HepG2 (cell line): ENCODE results near the gene STRN4. TPM values are rescaled to one million over a fixed set of nuclear protein-coding genes. Genes with fewer than 3 reads are reported as not detected.

ENCODE experiments used
- ELF1 ChIP-seq: sonication (generic); formaldehyde crosslinking; IDR thresholded peaks from 2 replicates; pipeline ENCODE4 v1.4.0; 2020; ENCODE audit warnings: missing genetic modification reagents
- ERF ChIP-seq: IDR thresholded peaks from 2 replicates; pipeline ENCODE4 v1.6.1; 2018; ENCODE audit warnings: missing biosample characterization, missing genetic modification reagents
- HOMEZ ChIP-seq: IDR thresholded peaks from 2 replicates; pipeline ENCODE4 v1.6.1; 2016; ENCODE audit warnings: low read depth
- HOXA5 ChIP-seq: sonication (generic); formaldehyde crosslinking; IDR thresholded peaks from 2 replicates; pipeline ENCODE4 v1.4.0; 2020; ENCODE audit warnings: missing genetic modification reagents
- IRF2 ChIP-seq: IDR thresholded peaks from 2 replicates; pipeline ENCODE4 v1.6.1; 2018; ENCODE audit warnings: missing genetic modification reagents, missing compliant biosample characterization
- KMT2A ChIP-seq: sonication (generic); formaldehyde crosslinking; IDR thresholded peaks from 2 replicates; pipeline ENCODE4 v1.4.0; 2020; ENCODE audit warnings: missing genetic modification reagents
- LCORL ChIP-seq, 2 experiments: fragments of 450-650 bp in 1 of 2; sonication (generic) in 1 of 2; formaldehyde crosslinking in 1 of 2; IDR thresholded peaks; 2 replicates each; pipeline versions ENCODE4 v1.5.0 to v1.6.1; 2017 to 2020; ENCODE audit warnings: antibody characterized with exemption in 1 of 2, missing genetic modification reagents in 1 of 2
- MAX ChIP-seq: IDR thresholded peaks from 2 replicates; pipeline ENCODE4 v1.6.1; 2012; ENCODE audit warnings: inconsistent platforms
- NAIF1 ChIP-seq: sonication (generic); formaldehyde crosslinking; IDR thresholded peaks from 2 replicates; pipeline ENCODE4 v1.5.0; 2020; ENCODE audit warnings: mild to moderate bottlenecking, missing genetic modification reagents, borderline replicate concordance
- NCOR1 ChIP-seq: fragments of 200-600 bp; sonication (generic); IDR thresholded peaks from 2 replicates; pipeline ENCODE4 v1.7.0; 2017; ENCODE audit warnings: antibody characterized with exemption, low read length, borderline replicate concordance
- ONECUT2 ChIP-seq: sonication (generic); formaldehyde crosslinking; IDR thresholded peaks from 2 replicates; pipeline ENCODE4 v1.4.0; 2020; ENCODE audit warnings: missing genetic modification reagents
- PHF8 ChIP-seq: sonication (generic); formaldehyde crosslinking; IDR thresholded peaks from 2 replicates; pipeline ENCODE4 v1.5.0; 2020; ENCODE audit warnings: missing genetic modification reagents
- RAD21 ChIP-seq: fragments of 450-650 bp; formaldehyde crosslinking; IDR thresholded peaks from 2 replicates; pipeline ENCODE4 v1.5.0; 2020; ENCODE audit warnings: mild to moderate bottlenecking
- RXRA ChIP-seq: sonication (generic); formaldehyde crosslinking; IDR thresholded peaks from 2 replicates; pipeline ENCODE4 v1.5.1; 2020; ENCODE audit warnings: missing genetic modification reagents
- SMC3 ChIP-seq: IDR thresholded peaks from 2 replicates; pipeline ENCODE4 v1.6.1; 2011; ENCODE audit warnings: low read length, improper control_type of control experiment
- SOX5 ChIP-seq: IDR thresholded peaks from 2 replicates; pipeline ENCODE4 v1.6.1; 2016; ENCODE audit warnings: borderline replicate concordance
- TEAD3 ChIP-seq: optimal IDR thresholded peaks from 2 replicates; pipeline ENCODE3; 2016; ENCODE audit warnings: borderline replicate concordance
- ZKSCAN8 ChIP-seq: IDR thresholded peaks from 2 replicates; pipeline ENCODE4 v1.6.1; 2016; ENCODE audit warnings: borderline replicate concordance, missing genetic modification reagents, missing compliant biosample characterization
- ZNF143 ChIP-seq: sonication (generic); formaldehyde crosslinking; IDR thresholded peaks from 2 replicates; pipeline ENCODE4 v1.4.0; 2020; ENCODE audit warnings: missing genetic modification reagents
- ZNF33B ChIP-seq: sonication (generic); formaldehyde crosslinking; IDR thresholded peaks from 2 replicates; pipeline ENCODE4 v1.5.1; 2020; ENCODE audit warnings: mild to moderate bottlenecking, missing genetic modification reagents
- ZNF704 ChIP-seq: sonication (generic); formaldehyde crosslinking; IDR thresholded peaks from 2 replicates; pipeline ENCODE4 v1.8.1; 2023; ENCODE audit warnings: mild to moderate bottlenecking, inconsistent platforms, moderate library complexity, missing genetic modification reagents, borderline replicate concordance
- ZNF792 ChIP-seq: IDR thresholded peaks from 2 replicates; pipeline ENCODE4 v1.6.1; 2016
- ZNF839 ChIP-seq: sonication (generic); formaldehyde crosslinking; IDR thresholded peaks from 2 replicates; pipeline ENCODE4 v1.4.0; 2020; ENCODE audit warnings: missing genetic modification reagents, mild to moderate bottlenecking, borderline replicate concordance
- ZNF878 ChIP-seq: sonication (generic); formaldehyde crosslinking; IDR thresholded peaks from 2 replicates; pipeline ENCODE4 v1.8.1; 2023; ENCODE audit warnings: mild to moderate bottlenecking, missing genetic modification reagents, moderate library complexity
- ZSCAN25 ChIP-seq: sonication (generic); formaldehyde crosslinking; IDR thresholded peaks from 2 replicates; pipeline ENCODE4 v1.8.0; 2022; ENCODE audit warnings: mild to moderate bottlenecking, missing genetic modification reagents
- polyA plus RNA-seq, 8 experiments: library from polyadenylated mRNA; depleted of rRNA in 3 of 8; stranded (reverse) in 7 of 8; unstranded in 1 of 8; fragments of >200 nt; fragmentation: Illumina TruSeq in 4 of 8; extraction: Trizol in 4 of 8; gene quantifications; 2 replicates each; pipeline versions ENCODE4 v1.2.1 to v1.2.3, GENCODE V29; 2011 to 2016; ENCODE audit warnings: low read depth in 4 of 8, missing spikeins in 1 of 8, mixed read lengths in 1 of 8; ENCODE audit not compliant: insufficient read depth in 1 of 8
- total RNA-seq, 5 experiments: library from RNA; depleted of rRNA; stranded (reverse); fragments of >200 nt; fragmentation: Illumina TruSeq; extraction: Trizol; gene quantifications; 2 replicates each; pipeline ENCODE4 v1.2.3, GENCODE V29; 2016; ENCODE audit warnings: low read depth in 1 of 5
- TF ChIP-seq, protein P1 (sequence below): sonication (generic); formaldehyde crosslinking; IDR thresholded peaks from 2 replicates; pipeline ENCODE4 v1.5.0; 2020; ENCODE audit warnings: mild to moderate bottlenecking, missing genetic modification reagents
- TF ChIP-seq, protein P2 (sequence below): fragments of 450-650 bp; IDR thresholded peaks from 2 replicates; pipeline ENCODE4 v1.6.1; 2017

The STRN4 gene
- total and polyA plus RNA-seq, 2 of the 13 experiments (the other 11 are each of a cell fraction or from before 2014, with no cell fraction given) = 43.1 to 57.3 TPM

DNA sequence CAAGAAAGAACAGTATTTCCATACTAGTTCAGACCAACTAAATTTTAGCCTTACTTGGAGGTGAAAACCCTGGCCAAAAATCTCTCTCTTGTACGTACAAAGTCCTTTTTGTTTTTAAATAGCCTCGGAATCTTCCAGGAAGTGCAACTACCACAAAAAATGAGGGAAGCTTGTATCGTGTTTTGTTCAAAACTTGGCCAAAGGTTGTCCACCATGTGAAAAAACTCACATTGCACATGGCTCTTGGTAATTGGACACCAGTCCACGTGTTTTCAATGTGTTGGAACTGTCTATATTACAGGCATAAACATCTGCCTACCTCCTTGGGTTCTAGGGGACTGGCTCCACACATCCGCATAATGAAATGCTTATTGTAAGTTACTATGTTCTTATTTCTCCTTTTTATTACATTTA, 15.2 kb upstream of the STRN4 start (continued):
- TF ChIP-seq SOX5 (CRISPR knock-in tag) (peak; percentile 67; the same call in 1 of the 2 replicates), ZNF704 (CRISPR knock-in tag) (no peak), ONECUT2 (0 out of 2 replicates have a peak, but pooled peaks have one; percentile 7), ZNF143 (CRISPR knock-in tag) (no peak), LCORL (IDR thresholded peaks at IDR 0.05) (no peak), LCORL (CRISPR knock-in tag; IDR thresholded peaks at IDR 0.05) (0 out of 2 replicates have a peak, but pooled peaks have one; percentile 59), ZNF792 (CRISPR knock-in tag) (peak; percentile 53; the same call in 1 of the 2 replicates), ERF (CRISPR knock-in tag) (peak; percentile 92), ZNF878 (CRISPR knock-in tag) (peak; percentile 88), ZNF839 (no peak), ZSCAN25 (CRISPR knock-in tag) (0 out of 2 replicates have a peak, but pooled peaks have one; percentile 20), ZKSCAN8 (CRISPR knock-in tag) (peak; percentile 54; the same call in 1 of the 2 replicates), NCOR1 (no peak), KMT2A (CRISPR knock-in tag) (no peak), ZNF33B (no peak), HOXA5 (no peak), HOMEZ (peak; percentile 33; the same call in 1 of the 2 replicates), NAIF1 (CRISPR knock-in tag) (peak; percentile 48; the same call in 1 of the 2 replicates), MAX (peak; percentile 94), RAD21 (CRISPR knock-in tag) (no peak), PHF8 (no peak), ELF1 (CRISPR knock-in tag) (peak; percentile 48), TEAD3 (CRISPR knock-in tag) (peak; percentile 44), RXRA (CRISPR knock-in tag) (no peak), SMC3 (no peak), IRF2 (0 out of 2 replicates have a peak, but pooled peaks have one; percentile 52)
- TF ChIP-seq, protein P1, sequence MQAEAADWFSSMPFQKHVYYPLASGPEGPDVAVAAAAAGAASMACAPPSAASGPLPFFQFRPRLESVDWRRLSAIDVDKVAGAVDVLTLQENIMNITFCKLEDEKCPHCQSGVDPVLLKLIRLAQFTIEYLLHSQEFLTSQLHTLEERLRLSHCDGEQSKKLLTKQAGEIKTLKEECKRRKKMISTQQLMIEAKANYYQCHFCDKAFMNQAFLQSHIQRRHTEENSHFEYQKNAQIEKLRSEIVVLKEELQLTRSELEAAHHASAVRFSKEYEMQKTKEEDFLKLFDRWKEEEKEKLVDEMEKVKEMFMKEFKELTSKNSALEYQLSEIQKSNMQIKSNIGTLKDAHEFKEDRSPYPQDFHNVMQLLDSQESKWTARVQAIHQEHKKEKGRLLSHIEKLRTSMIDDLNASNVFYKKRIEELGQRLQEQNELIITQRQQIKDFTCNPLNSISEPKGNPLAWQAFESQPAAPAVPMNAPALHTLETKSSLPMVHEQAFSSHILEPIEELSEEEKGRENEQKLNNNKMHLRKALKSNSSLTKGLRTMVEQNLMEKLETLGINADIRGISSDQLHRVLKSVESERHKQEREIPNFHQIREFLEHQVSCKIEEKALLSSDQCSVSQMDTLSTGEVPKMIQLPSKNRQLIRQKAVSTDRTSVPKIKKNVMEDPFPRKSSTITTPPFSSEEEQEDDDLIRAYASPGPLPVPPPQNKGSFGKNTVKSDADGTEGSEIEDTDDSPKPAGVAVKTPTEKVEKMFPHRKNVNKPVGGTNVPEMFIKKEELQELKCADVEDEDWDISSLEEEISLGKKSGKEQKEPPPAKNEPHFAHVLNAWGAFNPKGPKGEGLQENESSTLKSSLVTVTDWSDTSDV = no peak
- TF ChIP-seq, protein P2, sequence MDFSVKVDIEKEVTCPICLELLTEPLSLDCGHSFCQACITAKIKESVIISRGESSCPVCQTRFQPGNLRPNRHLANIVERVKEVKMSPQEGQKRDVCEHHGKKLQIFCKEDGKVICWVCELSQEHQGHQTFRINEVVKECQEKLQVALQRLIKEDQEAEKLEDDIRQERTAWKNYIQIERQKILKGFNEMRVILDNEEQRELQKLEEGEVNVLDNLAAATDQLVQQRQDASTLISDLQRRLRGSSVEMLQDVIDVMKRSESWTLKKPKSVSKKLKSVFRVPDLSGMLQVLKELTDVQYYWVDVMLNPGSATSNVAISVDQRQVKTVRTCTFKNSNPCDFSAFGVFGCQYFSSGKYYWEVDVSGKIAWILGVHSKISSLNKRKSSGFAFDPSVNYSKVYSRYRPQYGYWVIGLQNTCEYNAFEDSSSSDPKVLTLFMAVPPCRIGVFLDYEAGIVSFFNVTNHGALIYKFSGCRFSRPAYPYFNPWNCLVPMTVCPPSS = no peak
